ENCODE results near the gene ZNF771.

DNA sequence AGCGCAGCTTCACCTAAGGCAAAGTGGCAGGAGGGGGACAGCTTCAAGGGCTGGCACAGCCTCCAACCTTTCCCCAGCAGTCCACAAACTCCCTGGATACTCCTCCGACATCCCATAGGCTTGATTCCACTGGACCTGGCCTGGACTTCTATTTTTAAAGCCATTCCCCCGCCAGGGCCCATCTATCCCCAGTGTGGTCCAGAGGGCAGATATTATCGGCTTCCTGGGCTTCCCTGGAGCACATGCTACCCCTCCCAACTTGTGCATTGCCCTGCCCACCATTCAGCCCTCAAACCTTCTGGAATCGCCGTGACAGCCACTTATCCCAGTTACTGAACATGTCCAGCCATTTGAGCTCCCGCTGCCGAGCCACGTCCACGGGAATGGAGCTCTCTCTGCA lies 42.2 kb upstream of the ZNF771 start:
- TF ChIP-seq, protein P1, sequence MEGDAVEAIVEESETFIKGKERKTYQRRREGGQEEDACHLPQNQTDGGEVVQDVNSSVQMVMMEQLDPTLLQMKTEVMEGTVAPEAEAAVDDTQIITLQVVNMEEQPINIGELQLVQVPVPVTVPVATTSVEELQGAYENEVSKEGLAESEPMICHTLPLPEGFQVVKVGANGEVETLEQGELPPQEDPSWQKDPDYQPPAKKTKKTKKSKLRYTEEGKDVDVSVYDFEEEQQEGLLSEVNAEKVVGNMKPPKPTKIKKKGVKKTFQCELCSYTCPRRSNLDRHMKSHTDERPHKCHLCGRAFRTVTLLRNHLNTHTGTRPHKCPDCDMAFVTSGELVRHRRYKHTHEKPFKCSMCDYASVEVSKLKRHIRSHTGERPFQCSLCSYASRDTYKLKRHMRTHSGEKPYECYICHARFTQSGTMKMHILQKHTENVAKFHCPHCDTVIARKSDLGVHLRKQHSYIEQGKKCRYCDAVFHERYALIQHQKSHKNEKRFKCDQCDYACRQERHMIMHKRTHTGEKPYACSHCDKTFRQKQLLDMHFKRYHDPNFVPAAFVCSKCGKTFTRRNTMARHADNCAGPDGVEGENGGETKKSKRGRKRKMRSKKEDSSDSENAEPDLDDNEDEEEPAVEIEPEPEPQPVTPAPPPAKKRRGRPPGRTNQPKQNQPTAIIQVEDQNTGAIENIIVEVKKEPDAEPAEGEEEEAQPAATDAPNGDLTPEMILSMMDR (IDR thresholded peaks at IDR 0.05), result no peak
- TF ChIP-seq POLR2AphosphoS5 (IDR thresholded peaks at IDR 0.05), result no peak
- TF ChIP-seq EP300 (IDR thresholded peaks at IDR 0.05), result no peak
- TF ChIP-seq POLR2A (IDR thresholded peaks at IDR 0.05), result no peak
